CD14-positive monocyte (primary cell): ENCODE measurements around the gene SMARCAL1. TPM values are rescaled to one million over a fixed set of nuclear protein-coding genes. Genes with fewer than 3 reads are reported as not detected.

ENCODE experiments used
- DNase-seq, 3 donors: peaks; one replicate each; pipeline ENCODE4 v3.0.0-alpha.2; 2011 to 2022
- H2AFZ ChIP-seq: 2 replicates; pipeline ENCODE4 v1.6.0; 2012; ENCODE audit warnings: mild to moderate bottlenecking, low read depth, low read length, inconsistent platforms; ENCODE audit not compliant: insufficient read depth, poor library complexity, severe bottlenecking
- H3K27ac ChIP-seq, 2 donors: 1 replicate in 1 of 2; 2 replicates in 1 of 2; pipeline ENCODE4 v1.5.1; 2012 to 2013; ENCODE audit warnings: low read length in 2 of 2, control low read depth in 1 of 2, inconsistent platforms in 1 of 2, low read depth in 1 of 2, mild to moderate bottlenecking in 1 of 2
- H3K27me3 ChIP-seq, 2 donors: one replicate each; pipeline versions ENCODE4 v1.6.0 to v1.6.1; 2011 to 2013; ENCODE audit warnings: low read length in 2 of 2; ENCODE audit not compliant: control insufficient read depth in 2 of 2, insufficient read depth in 2 of 2
- H3K36me3 ChIP-seq, 2 donors: replicated peaks in 1 of 2; 1 replicate in 1 of 2; 2 replicates in 1 of 2; pipeline versions ENCODE4 v1.5.1 to v1.6.1; 2012 to 2013; ENCODE audit warnings: low read length in 2 of 2, control low read depth in 1 of 2, inconsistent platforms in 1 of 2, mild to moderate bottlenecking in 1 of 2; ENCODE audit not compliant: insufficient read depth in 2 of 2, control insufficient read depth in 1 of 2
- H3K4me1 ChIP-seq, 2 donors: 1 replicate in 1 of 2; 2 replicates in 1 of 2; pipeline versions ENCODE4 v1.5.1 to v1.6.1; 2012 to 2013; ENCODE audit warnings: low read length in 2 of 2, control low read depth in 1 of 2, inconsistent platforms in 1 of 2, mild to moderate bottlenecking in 1 of 2, moderate library complexity in 1 of 2; ENCODE audit not compliant: insufficient read depth in 2 of 2, control insufficient read depth in 1 of 2
- H3K4me2 ChIP-seq: replicated peaks from 2 replicates; pipeline ENCODE3; 2012; ENCODE audit warnings: low read length, moderate library complexity, mild to moderate bottlenecking; ENCODE audit not compliant: poor library complexity, severe bottlenecking; ENCODE audit errors: extremely low read depth
- H3K4me3 ChIP-seq, 3 experiments: fragments of 200-600 bp in 1 of 3; sonication (generic) in 1 of 3; replicated peaks in 1 of 3; 1 replicate in 2 of 3; 2 replicates in 1 of 3; pipeline ENCODE4 v1.5.1; 2011 to 2013; ENCODE audit warnings: low read length in 3 of 3, mild to moderate bottlenecking in 3 of 3, control low read depth in 2 of 3, low read depth in 2 of 3, inconsistent platforms in 1 of 3, moderate library complexity in 1 of 3
- H3K79me2 ChIP-seq: 2 replicates; pipeline ENCODE4 v1.6.0; 2012; ENCODE audit warnings: mild to moderate bottlenecking, control low read depth, inconsistent platforms, low read length, moderate library complexity; ENCODE audit not compliant: insufficient read depth
- H3K9ac ChIP-seq: 2 replicates; pipeline ENCODE4 v1.6.0; 2017; ENCODE audit warnings: low read length, mild to moderate bottlenecking; ENCODE audit not compliant: insufficient read depth, poor library complexity, severe bottlenecking
- H3K9me3 ChIP-seq, 2 donors: replicated peaks in 1 of 2; 1 replicate in 1 of 2; 2 replicates in 1 of 2; pipeline versions ENCODE4 v1.5.1 to v1.6.1; 2012 to 2013; ENCODE audit warnings: low read length in 2 of 2, control low read depth in 1 of 2; ENCODE audit not compliant: control insufficient read depth in 1 of 2, insufficient read depth in 1 of 2
- H4K20me1 ChIP-seq: 2 replicates; pipeline ENCODE4 v1.6.0; 2012; ENCODE audit warnings: mild to moderate bottlenecking, low read length, control low read depth, moderate library complexity; ENCODE audit not compliant: insufficient read depth
- H3K27ac Mint-ChIP-seq, 7 donors: one replicate each; pipeline ENCODE4 v1.8.0; 2020; ENCODE audit warnings: mild to moderate bottlenecking in 7 of 7, mixed read lengths in 7 of 7, moderate library complexity in 6 of 7, inconsistent platforms in 2 of 7
- H3K27me3 Mint-ChIP-seq, 3 donors: one replicate each; pipeline ENCODE4 v1.8.0; 2021 to 2022; ENCODE audit warnings: low read depth in 3 of 3, mild to moderate bottlenecking in 3 of 3, mixed read lengths in 3 of 3, moderate library complexity in 3 of 3, inconsistent platforms in 1 of 3
- H3K36me3 Mint-ChIP-seq, 2 donors: one replicate each; pipeline ENCODE4 v1.8.0; 2020; ENCODE audit warnings: mixed read lengths in 2 of 2, inconsistent platforms in 1 of 2, mild to moderate bottlenecking in 1 of 2
- H3K4me1 Mint-ChIP-seq: one replicate; pipeline ENCODE4 v1.8.0; 2020; ENCODE audit warnings: mild to moderate bottlenecking, mixed read lengths
- H3K4me3 Mint-ChIP-seq, 2 donors: one replicate each; pipeline ENCODE4 v1.8.0; 2020; ENCODE audit warnings: mild to moderate bottlenecking in 2 of 2, mixed read lengths in 2 of 2, moderate library complexity in 1 of 2
- H3K9me3 Mint-ChIP-seq, 7 donors: one replicate each; pipeline ENCODE4 v1.8.0; 2020 to 2022; ENCODE audit warnings: mixed read lengths in 7 of 7, mild to moderate bottlenecking in 6 of 7, moderate library complexity in 6 of 7, inconsistent platforms in 2 of 7
- CTCF ChIP-seq: fragments of 200-600 bp; IDR thresholded peaks from one replicate; pipeline ENCODE4 v1.8.0; 2022; ENCODE audit warnings: antibody characterized with exemption, mild to moderate bottlenecking
- WGBS: methylation state at CpG from one replicate; pipeline ENCODE4 v1.1.5; 2013; ENCODE audit warnings: missing lambda C conversion rate; ENCODE audit not compliant: insufficient coverage; 5-methylcytosine and 5-hydroxymethylcytosine counted together
- intact Hi-C, 2 donors: fragments of 100-400 bp; cut with micrococcal nuclease; formaldehyde crosslinking; loops; one replicate each; pipeline versions ENCODE4 v1.15.0 to v1.15.1; 2023
- polyA plus RNA-seq, 3 donors: library from polyadenylated mRNA; depleted of rRNA in 1 of 3; unstranded in 2 of 3; stranded (reverse) in 1 of 3; fragments of 300-500 nt in 2 of 3; fragments of >200 nt in 1 of 3; fragmentation: Illumina TruSeq in 2 of 3; gene quantifications; 1 replicate in 2 of 3; 2 replicates in 1 of 3; pipeline ENCODE4 v1.2.3, GENCODE V29; 2012 to 2021

The SMARCAL1 gene
- polyA plus RNA-seq, 3 donors: 10.5 to 13.3 (median 11.5) TPM

- no peak for TF ChIP-seq CTCF
- H3K4me1 Mint-ChIP-seq: peaks cover 5% of the 10 kb centered on the region
- Histone ChIP-seq H3K9ac (no peak overlapping the region), H3K4me3 (no peak overlapping the region), H3K4me2 (no peak overlapping the region), H3K36me3 (no peaks in the 10 kb centered on the region), H3K27ac (no peak overlapping the region), H4K20me1 (no peaks in the 10 kb centered on the region), H3K9me3 (peaks cover 0 to 4% of the 10 kb centered on the region in 2 donors), H2AFZ (no peak overlapping the region), H3K79me2 (no peaks in the 10 kb centered on the region), H3K4me1 (no peaks in the 10 kb centered on the region), H3K27me3 (peaks cover 51 to 53% of the 10 kb centered on the region in 2 donors)
- intact Hi-C loops: no loop called here
- WGBS: 2% methylated on average over 42 of the region's 53 CpGs
- peaks cover 0 to 3% of the 10 kb centered on the region in 2 donors for H3K36me3 Mint-ChIP-seq
- peak overlapping the region in 1 of 2 donors; percentile 83 for H3K4me3 Mint-ChIP-seq
- no peak overlapping the region for H3K27ac Mint-ChIP-seq
- peaks cover 49 to 78% (median 62%) of the 10 kb centered on the region in 3 donors for H3K27me3 Mint-ChIP-seq
- H3K9me3 Mint-ChIP-seq: peaks cover 0 to 19% (median 11%) of the 10 kb centered on the region in 7 donors
- DNase-seq: no peak
Observed at GRCh38 chr2:216370961-216371712, 41.1 kb upstream of the SMARCAL1 start.

GRCh38 chr2:216371721-216372702 is 40.3 kb upstream of the SMARCAL1 start, which contains the start of gene MARCHF4:
TSS of gene MARCHF4 (minus strand) at chr2:216372483. CDS start at chr2:216370260, 2,223 bp downstream.
- peaks cover 47 to 75% (median 61%) of the 10 kb centered on the region in 3 donors for H3K27me3 Mint-ChIP-seq
- peaks cover 0 to 3% of the 10 kb centered on the region in 2 donors for H3K36me3 Mint-ChIP-seq
- peaks cover 0 to 19% (median 11%) of the 10 kb centered on the region in 7 donors for H3K9me3 Mint-ChIP-seq
- DNase-seq: peak in 2 of 3 donors; percentile 5
- Histone ChIP-seq H3K9me3 (peaks cover 0 to 4% of the 10 kb centered on the region in 2 donors), H3K4me2 (no peak within 1 kb of the TSS), H2AFZ (no peak within 1 kb of the TSS), H3K27ac (no peak within 1 kb of the TSS), H3K9ac (no peak within 1 kb of the TSS), H3K27me3 (peaks cover 48 to 51% of the 10 kb centered on the region in 2 donors), H3K4me1 (no peaks in the 10 kb centered on the region), H3K36me3 (no peaks in the 10 kb centered on the region), H3K79me2 (no peaks in the 10 kb centered on the region), H3K4me3 (no peak within 1 kb of the TSS), H4K20me1 (no peaks in the 10 kb centered on the region)
- under 1% methylated on average over 36 of the region's 60 CpGs for WGBS
- intact Hi-C loops: no loop called here
- H3K4me3 Mint-ChIP-seq: peak within 1 kb of the TSS in 1 of 2 donors; percentile 79
- no peak for TF ChIP-seq CTCF
- peaks cover 5% of the 10 kb centered on the region for H3K4me1 Mint-ChIP-seq
- H3K27ac Mint-ChIP-seq: no peak within 1 kb of the TSS
